ENCODE measurements around the gene C20orf173.
"Not testable (repeated sequence)": the region's sequence is repeated elsewhere in the genome, so short reads cannot be mapped to it uniquely, and the experiment has no call there.

The C20orf173 gene

DNA sequence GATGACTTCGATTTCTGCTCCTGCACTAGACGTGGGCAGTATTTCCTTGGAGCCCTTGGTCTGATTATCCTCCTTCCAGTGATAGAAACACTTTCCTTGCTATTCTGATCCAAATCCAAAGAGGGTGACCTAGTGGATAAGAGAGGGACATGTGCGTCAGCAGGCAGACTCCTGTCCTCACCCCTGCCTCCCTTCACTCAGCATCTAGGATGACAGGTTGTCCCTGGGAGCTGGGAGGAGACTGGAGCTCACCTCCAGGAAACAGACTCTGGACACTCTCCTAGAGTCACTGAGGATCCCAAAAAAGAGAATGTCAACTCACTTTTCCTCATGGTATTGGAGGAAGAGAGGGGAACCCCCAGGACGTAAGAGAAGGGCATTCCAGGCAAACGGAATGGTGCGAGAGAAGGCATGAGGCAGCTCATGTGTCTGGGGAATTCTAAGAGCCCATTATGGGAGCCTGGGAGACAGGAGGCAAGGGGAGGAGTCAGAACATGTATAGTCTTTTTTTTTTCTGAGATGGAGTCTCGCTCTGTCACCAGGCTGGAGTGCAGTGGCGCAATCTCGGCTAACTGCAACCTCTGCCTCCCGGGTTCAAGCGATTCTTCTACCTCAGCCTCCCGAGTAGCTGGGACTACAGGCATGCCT is 2.2 kb downstream of the C20orf173 start:
- no peaks in the 10 kb centered on the region for H3K36me3 ChIP-seq (ENCODE audit: control insufficient read depth in 1 of 2, insufficient read depth in 2 of 2, low read length in 2 of 2)
- H3K4me3 ChIP-seq (ENCODE audit: low read depth in 1 of 2, low read length in 2 of 2): no peak overlapping the region
- no peaks in the 10 kb centered on the region for H3K27me3 ChIP-seq (ENCODE audit: control insufficient read depth in 1 of 2, insufficient read depth in 2 of 2, low read length in 2 of 2)
- H3K9ac ChIP-seq (ENCODE audit: low read depth in 1 of 2, low read length in 2 of 2): no peak overlapping the region
- no peaks in the 10 kb centered on the region for H3K9me3 ChIP-seq (ENCODE audit: control insufficient read depth in 1 of 2, low read length in 2 of 2)
- H3K4me1 ChIP-seq (ENCODE audit: control insufficient read depth in 1 of 2, insufficient read depth in 2 of 2, low read length in 2 of 2): no peaks in the 10 kb centered on the region
- H3K27ac ChIP-seq (ENCODE audit: low read depth, low read length): no peak overlapping the region

DNA sequence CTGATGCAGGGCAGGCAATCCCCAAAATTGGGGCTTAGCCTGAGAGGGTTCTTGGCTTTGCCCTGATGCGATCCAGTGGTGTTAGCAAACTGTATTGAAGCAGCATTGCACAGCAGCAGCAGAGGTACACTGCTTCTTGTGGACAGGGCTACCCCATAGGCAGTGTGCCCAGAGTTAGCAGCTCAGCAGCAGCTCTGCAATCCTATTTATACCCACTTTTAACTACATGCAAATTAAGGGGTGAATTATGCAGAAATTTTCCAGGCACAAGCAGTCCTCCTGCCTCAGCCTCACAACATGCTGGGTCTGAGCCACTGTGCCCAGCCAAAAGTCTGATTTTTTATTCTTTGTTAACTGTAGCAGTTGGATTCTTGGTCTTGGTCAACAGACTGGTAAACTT is 3.8 kb downstream of the C20orf173 start:
- no peaks in the 10 kb centered on the region for H3K9me3 ChIP-seq (ENCODE audit: control insufficient read depth in 1 of 2, low read length in 2 of 2)
- H3K36me3 ChIP-seq (ENCODE audit: control insufficient read depth in 1 of 2, insufficient read depth in 2 of 2, low read length in 2 of 2): no peaks in the 10 kb centered on the region
- H3K4me3 ChIP-seq (ENCODE audit: low read depth in 1 of 2, low read length in 2 of 2): no peak overlapping the region
- H3K27ac ChIP-seq (ENCODE audit: low read depth, low read length): no peak overlapping the region
- no peaks in the 10 kb centered on the region for H3K27me3 ChIP-seq (ENCODE audit: control insufficient read depth in 1 of 2, insufficient read depth in 2 of 2, low read length in 2 of 2)
- no peak overlapping the region for H3K9ac ChIP-seq (ENCODE audit: low read depth in 1 of 2, low read length in 2 of 2)
- no peaks in the 10 kb centered on the region for H3K4me1 ChIP-seq (ENCODE audit: control insufficient read depth in 1 of 2, insufficient read depth in 2 of 2, low read length in 2 of 2)

DNA sequence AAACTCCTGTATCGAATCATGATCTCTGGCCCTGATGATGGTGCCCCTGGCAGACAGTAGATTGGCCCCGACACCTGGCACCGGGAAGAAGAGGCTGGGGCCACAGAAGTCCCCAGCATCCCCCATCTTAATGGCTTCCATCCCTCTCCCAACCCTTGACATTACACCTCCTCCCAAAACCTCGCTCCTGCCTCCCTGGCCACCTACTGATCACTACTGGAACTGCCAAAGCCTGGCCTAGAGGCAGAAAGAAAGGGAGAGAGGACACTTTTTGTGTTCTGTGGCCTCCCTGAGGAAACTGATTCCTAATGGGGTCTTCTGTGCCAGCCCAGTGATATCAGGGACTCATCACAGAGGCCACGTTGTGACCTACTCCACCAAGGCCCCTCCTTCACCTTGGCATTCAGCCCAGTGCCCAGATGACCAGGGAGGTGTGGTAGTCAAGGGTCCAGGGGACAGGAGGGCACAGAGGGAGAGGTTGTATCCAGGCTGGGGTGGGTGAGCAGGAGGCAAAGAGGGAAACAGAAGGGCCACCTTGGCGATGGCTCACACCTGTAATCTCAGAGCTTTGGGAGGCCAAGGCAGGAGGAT is 6.1 kb downstream of the C20orf173 start:
- Histone ChIP-seq H3K4me3 (ENCODE audit: low read depth in 1 of 2, low read length in 2 of 2) (no peak overlapping the region), H3K9me3 (ENCODE audit: control insufficient read depth in 1 of 2, low read length in 2 of 2) (no peaks in the 10 kb centered on the region), H3K9ac (ENCODE audit: low read depth in 1 of 2, low read length in 2 of 2) (no peak overlapping the region), H3K27ac (ENCODE audit: low read depth, low read length) (no peak overlapping the region), H3K36me3 (ENCODE audit: control insufficient read depth in 1 of 2, insufficient read depth in 2 of 2, low read length in 2 of 2) (no peaks in the 10 kb centered on the region), H3K4me1 (ENCODE audit: control insufficient read depth in 1 of 2, insufficient read depth in 2 of 2, low read length in 2 of 2) (no peaks in the 10 kb centered on the region), H3K27me3 (ENCODE audit: control insufficient read depth in 1 of 2, insufficient read depth in 2 of 2, low read length in 2 of 2) (no peaks in the 10 kb centered on the region)

DNA sequence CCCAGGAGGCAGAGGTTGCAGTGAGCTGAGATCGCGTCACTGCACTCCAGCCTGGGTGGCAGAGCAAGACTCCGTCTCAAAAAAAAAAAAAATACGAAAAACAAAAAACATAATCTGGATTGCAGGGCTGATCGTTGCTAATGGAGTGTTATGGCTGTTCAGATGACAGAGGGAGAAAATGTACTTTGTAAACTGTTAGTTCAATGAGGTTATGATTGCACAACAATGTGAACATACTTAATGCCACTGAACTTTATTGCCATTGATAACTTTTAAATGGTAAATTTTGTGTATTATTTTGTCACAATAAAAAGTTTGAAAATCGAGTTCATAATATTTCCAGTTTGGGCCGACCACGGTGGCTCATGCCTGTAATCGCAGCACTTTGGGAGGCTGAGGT is 10.5 kb downstream of the C20orf173 start:
- H3K9ac ChIP-seq (ENCODE audit: low read depth in 1 of 2, low read length in 2 of 2): no peak overlapping the region
- no peak overlapping the region for H3K27ac ChIP-seq (ENCODE audit: low read depth, low read length)
- no peaks in the 10 kb centered on the region for H3K27me3 ChIP-seq (ENCODE audit: control insufficient read depth in 1 of 2, insufficient read depth in 2 of 2, low read length in 2 of 2)
- H3K4me3 ChIP-seq (ENCODE audit: low read depth in 1 of 2, low read length in 2 of 2): no peak overlapping the region
- no peaks in the 10 kb centered on the region for H3K9me3 ChIP-seq (ENCODE audit: control insufficient read depth in 1 of 2, low read length in 2 of 2)
- peaks cover 0 to 12% of the 10 kb centered on the region in 2 donors for H3K36me3 ChIP-seq (ENCODE audit: control insufficient read depth in 1 of 2, insufficient read depth in 2 of 2, low read length in 2 of 2)
- no peaks in the 10 kb centered on the region for H3K4me1 ChIP-seq (ENCODE audit: control insufficient read depth in 1 of 2, insufficient read depth in 2 of 2, low read length in 2 of 2)

DNA sequence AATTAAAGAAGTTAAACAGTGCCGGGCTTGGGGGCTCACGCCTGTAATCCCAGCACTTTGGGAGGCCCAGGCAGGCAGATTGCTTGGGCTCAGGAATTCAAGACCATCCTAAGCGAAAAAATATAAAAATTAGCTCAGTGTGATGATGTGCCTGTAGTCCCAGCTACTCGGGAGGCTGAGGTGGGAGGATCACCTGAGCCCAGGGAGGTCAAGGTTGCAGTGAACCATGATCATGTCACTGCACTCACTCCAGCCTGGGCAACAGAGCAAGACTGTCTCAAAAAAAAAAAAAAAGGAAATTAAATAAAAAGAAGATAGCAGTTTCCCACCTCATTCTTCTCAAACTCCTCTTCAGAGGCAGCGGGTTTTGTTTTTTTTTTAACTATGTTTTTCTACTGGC is 11.7 kb downstream of the C20orf173 start:
- not testable (repeated sequence) for H3K9ac ChIP-seq (ENCODE audit: low read depth in 1 of 2, low read length in 2 of 2)

GRCh38 chr20:35517125-35517524 is 12.3 kb downstream of the C20orf173 start:
- Histone ChIP-seq H3K36me3 (ENCODE audit: control insufficient read depth in 1 of 2, insufficient read depth in 2 of 2, low read length in 2 of 2) (peaks cover 5 to 23% of the 10 kb centered on the region in 2 donors), H3K27ac (ENCODE audit: low read depth, low read length) (no peak overlapping the region), H3K9me3 (ENCODE audit: control insufficient read depth in 1 of 2, low read length in 2 of 2) (no peaks in the 10 kb centered on the region), H3K4me1 (ENCODE audit: control insufficient read depth in 1 of 2, insufficient read depth in 2 of 2, low read length in 2 of 2) (no peaks in the 10 kb centered on the region), H3K27me3 (ENCODE audit: control insufficient read depth in 1 of 2, insufficient read depth in 2 of 2, low read length in 2 of 2) (no peaks in the 10 kb centered on the region), H3K9ac (ENCODE audit: low read depth in 1 of 2, low read length in 2 of 2) (no peak overlapping the region), H3K4me3 (ENCODE audit: low read depth in 1 of 2, low read length in 2 of 2) (no peak overlapping the region)

More for the DNA sequence above, 11.7 kb downstream of the C20orf173 start:
- not testable (repeated sequence) for H3K27me3 ChIP-seq (ENCODE audit: control insufficient read depth in 1 of 2, insufficient read depth in 2 of 2, low read length in 2 of 2); H3K4me1 ChIP-seq (ENCODE audit: control insufficient read depth in 1 of 2, insufficient read depth in 2 of 2, low read length in 2 of 2); H3K9me3 ChIP-seq (ENCODE audit: control insufficient read depth in 1 of 2, low read length in 2 of 2); H3K27ac ChIP-seq (ENCODE audit: low read depth, low read length); H3K4me3 ChIP-seq (ENCODE audit: low read depth in 1 of 2, low read length in 2 of 2)
- H3K36me3 ChIP-seq (ENCODE audit: control insufficient read depth in 1 of 2, insufficient read depth in 2 of 2, low read length in 2 of 2): peaks cover 0 to 17% of the 10 kb centered on the region in 2 donors

DNA sequence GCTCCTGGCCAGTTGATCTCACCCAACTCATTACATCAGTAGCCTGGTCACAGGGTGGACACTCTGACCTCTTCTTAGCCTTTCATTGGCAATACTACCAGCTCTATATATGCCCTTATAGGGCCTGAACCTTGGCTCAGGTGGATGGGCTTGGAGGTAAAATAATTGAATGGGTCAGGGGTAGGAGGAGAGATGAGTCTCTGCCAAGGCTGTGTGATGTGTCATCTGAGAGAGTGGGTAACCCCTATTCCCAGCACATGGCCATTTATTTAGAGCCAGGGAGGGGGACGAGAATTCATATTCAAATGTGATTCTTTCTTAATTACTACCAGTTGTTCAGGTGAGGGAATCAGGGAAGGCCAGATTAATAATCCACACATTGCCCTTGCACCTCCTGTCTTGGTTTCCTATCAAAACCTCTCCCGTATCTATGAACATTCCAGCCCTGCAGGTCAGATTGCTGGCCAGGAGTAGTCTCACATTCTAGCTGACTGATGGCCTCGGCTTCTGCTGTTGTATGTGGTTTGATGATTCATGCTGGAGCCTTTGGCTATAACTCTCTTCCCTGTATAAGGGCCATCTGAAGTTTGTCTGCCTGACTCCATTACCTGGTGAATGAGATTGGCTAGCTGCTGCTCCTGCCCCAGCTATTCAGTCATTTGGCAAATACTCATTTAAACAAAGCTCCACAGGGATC is 13.4 kb downstream of the C20orf173 start:
- no peak overlapping the region for H3K27ac ChIP-seq (ENCODE audit: low read depth, low read length)
- H3K4me3 ChIP-seq (ENCODE audit: low read depth in 1 of 2, low read length in 2 of 2): no peak overlapping the region
- H3K9me3 ChIP-seq (ENCODE audit: control insufficient read depth in 1 of 2, low read length in 2 of 2): no peaks in the 10 kb centered on the region
- no peaks in the 10 kb centered on the region for H3K27me3 ChIP-seq (ENCODE audit: control insufficient read depth in 1 of 2, insufficient read depth in 2 of 2, low read length in 2 of 2)
- no peaks in the 10 kb centered on the region for H3K4me1 ChIP-seq (ENCODE audit: control insufficient read depth in 1 of 2, insufficient read depth in 2 of 2, low read length in 2 of 2)
- peaks cover 10 to 33% of the 10 kb centered on the region in 2 donors for H3K36me3 ChIP-seq (ENCODE audit: control insufficient read depth in 1 of 2, insufficient read depth in 2 of 2, low read length in 2 of 2)
- H3K9ac ChIP-seq (ENCODE audit: low read depth in 1 of 2, low read length in 2 of 2): no peak overlapping the region

DNA sequence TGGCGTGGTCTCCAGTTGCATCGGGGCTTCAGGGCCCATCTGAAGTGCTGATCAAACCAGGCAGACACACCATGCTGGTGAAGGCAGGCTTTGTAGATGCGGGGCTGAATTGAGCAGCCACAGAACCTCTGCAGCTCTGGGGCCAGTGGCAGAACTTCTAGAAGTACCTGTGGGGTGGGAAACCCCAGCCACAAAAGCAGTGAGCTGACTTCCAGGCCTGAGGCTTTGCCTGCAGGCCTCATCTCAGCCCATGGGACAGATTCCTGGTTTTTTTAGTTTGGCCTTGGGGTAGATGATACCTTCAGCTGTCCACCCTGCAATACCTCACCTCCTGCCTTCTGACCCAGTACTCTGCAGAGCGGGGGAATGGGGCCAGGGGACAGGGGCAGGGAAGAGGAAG is 14.1 kb downstream of the C20orf173 start:
- H3K4me1 ChIP-seq (ENCODE audit: control insufficient read depth in 1 of 2, insufficient read depth in 2 of 2, low read length in 2 of 2): no peaks in the 10 kb centered on the region
- H3K4me3 ChIP-seq (ENCODE audit: low read depth in 1 of 2, low read length in 2 of 2): no peak overlapping the region
- no peaks in the 10 kb centered on the region for H3K9me3 ChIP-seq (ENCODE audit: control insufficient read depth in 1 of 2, low read length in 2 of 2)
- no peak overlapping the region for H3K9ac ChIP-seq (ENCODE audit: low read depth in 1 of 2, low read length in 2 of 2)
- H3K27me3 ChIP-seq (ENCODE audit: control insufficient read depth in 1 of 2, insufficient read depth in 2 of 2, low read length in 2 of 2): no peaks in the 10 kb centered on the region
- H3K36me3 ChIP-seq (ENCODE audit: control insufficient read depth in 1 of 2, insufficient read depth in 2 of 2, low read length in 2 of 2): peaks cover 10 to 40% of the 10 kb centered on the region in 2 donors
- no peak overlapping the region for H3K27ac ChIP-seq (ENCODE audit: low read depth, low read length)

DNA sequence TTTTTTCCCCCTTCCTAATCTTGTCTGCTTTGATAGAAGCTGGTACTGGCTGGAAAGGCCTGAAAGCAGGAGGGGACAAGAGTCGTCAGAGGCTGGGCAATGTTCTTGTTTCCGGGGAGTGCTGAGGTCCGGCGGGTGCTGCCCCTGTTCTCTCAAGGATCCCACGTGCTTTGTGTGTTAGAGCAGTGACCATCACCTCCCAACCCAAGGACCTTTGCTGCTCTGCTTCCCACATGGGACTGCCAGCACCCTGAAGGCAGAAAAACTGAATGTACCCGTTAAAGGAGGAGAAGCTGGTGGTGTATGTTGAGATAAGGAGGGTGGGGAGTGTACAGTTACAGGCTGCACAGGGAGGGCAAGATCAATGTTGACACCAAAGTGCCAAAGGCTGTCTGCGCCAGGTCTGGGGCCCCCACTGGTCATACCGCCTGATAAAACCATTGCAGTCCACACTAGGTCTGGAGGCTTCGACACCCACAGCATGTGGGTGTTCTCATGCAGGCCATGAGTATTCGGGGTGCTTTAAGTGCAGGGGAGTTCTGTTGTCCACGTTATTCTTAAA is 15.0 kb downstream of the C20orf173 start:
- no peaks in the 10 kb centered on the region for H3K9me3 ChIP-seq (ENCODE audit: control insufficient read depth in 1 of 2, low read length in 2 of 2)
- H3K4me1 ChIP-seq (ENCODE audit: control insufficient read depth in 1 of 2, insufficient read depth in 2 of 2, low read length in 2 of 2): no peaks in the 10 kb centered on the region
- H3K36me3 ChIP-seq (ENCODE audit: control insufficient read depth in 1 of 2, insufficient read depth in 2 of 2, low read length in 2 of 2): peaks cover 17 to 49% of the 10 kb centered on the region in 2 donors
- H3K27me3 ChIP-seq (ENCODE audit: control insufficient read depth in 1 of 2, insufficient read depth in 2 of 2, low read length in 2 of 2): no peaks in the 10 kb centered on the region
- no peak overlapping the region for H3K9ac ChIP-seq (ENCODE audit: low read depth in 1 of 2, low read length in 2 of 2)
- no peak overlapping the region for H3K4me3 ChIP-seq (ENCODE audit: low read depth in 1 of 2, low read length in 2 of 2)
- H3K27ac ChIP-seq (ENCODE audit: low read depth, low read length): no peak overlapping the region

- Histone ChIP-seq H3K27ac (ENCODE audit: low read depth, low read length) (no peak overlapping the region), H3K36me3 (ENCODE audit: control insufficient read depth in 1 of 2, insufficient read depth in 2 of 2, low read length in 2 of 2) (peaks cover 25 to 72% of the 10 kb centered on the region in 2 donors), H3K4me1 (ENCODE audit: control insufficient read depth in 1 of 2, insufficient read depth in 2 of 2, low read length in 2 of 2) (no peaks in the 10 kb centered on the region)
These were observed 17.5 kb downstream of the C20orf173 start for GRCh38 chr20:35511814-35512420.

More at GRCh38 chr20:35511814-35512420, 17.5 kb downstream of the C20orf173 start:
- H3K4me3 ChIP-seq (ENCODE audit: low read depth in 1 of 2, low read length in 2 of 2): no peak overlapping the region
- H3K9ac ChIP-seq (ENCODE audit: low read depth in 1 of 2, low read length in 2 of 2): no peak overlapping the region
- H3K27me3 ChIP-seq (ENCODE audit: control insufficient read depth in 1 of 2, insufficient read depth in 2 of 2, low read length in 2 of 2): no peaks in the 10 kb centered on the region
- H3K9me3 ChIP-seq (ENCODE audit: control insufficient read depth in 1 of 2, low read length in 2 of 2): no peaks in the 10 kb centered on the region
